ENCODE measurements around the gene AKR1B1.

Gene AKR1B1

DNA sequence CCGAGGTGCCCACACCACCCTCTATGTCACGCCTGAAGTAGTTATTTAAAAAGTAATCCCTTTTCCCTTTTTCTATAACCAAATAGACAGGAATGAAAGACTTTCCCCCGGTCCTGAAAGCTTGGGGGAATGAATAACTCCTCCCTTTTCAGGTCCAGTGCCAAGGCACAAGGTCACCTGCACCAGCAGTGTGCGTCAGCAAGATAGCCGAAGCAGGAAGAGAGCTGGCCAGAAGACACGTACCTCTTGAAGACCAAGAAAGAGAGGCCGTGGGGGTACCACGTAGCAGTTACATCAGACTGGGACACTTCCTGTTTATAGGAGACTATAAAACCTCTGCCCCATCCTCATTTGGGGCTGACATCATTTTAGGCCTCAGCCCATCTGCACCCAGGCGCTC, 10.7 kb upstream of the AKR1B1 start:
- DNase-seq (no peak), ATAC-seq (no peak)

DNA sequence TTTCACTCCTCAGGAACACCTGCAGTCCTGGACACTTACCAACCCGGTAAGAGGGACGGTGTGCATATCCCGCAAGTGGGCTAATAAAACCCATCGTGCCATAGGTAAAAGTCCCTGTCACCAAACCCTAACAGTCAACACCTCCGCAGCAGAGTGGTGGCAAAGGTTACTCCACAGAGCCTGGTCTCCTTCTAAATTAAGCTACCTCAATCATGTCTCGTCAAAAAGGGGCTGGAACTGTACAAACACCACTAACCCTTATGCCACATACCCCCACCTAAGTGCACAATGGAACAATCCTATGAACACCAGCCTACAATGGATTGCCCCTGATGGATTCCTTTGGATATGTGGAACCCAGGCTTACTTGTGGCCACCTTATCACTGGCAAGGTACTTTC, 9.6 kb upstream of the AKR1B1 start:
- DNase-seq: no peak
- ATAC-seq: no peak

DNA sequence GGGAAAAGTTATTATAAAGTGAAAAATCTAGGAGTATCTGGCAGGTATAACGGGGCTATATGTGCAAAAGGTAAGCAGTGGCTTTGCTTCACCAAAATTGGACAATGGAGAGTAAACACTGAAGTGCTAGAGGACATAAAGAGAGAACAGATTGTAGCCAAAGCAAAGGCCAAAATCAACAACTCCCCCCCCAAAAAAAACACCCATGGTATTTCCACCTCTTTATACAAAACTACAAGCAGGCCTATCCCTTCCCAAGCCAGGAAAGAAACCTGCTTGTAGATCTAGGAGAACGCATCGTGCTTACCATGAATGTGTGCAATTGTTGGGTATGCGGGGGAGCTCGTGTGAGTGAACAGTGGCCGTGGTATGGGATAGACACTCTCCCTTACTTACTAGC, 9.2 kb upstream of the AKR1B1 start:
- no peak for ATAC-seq
- no peak for DNase-seq

DNA sequence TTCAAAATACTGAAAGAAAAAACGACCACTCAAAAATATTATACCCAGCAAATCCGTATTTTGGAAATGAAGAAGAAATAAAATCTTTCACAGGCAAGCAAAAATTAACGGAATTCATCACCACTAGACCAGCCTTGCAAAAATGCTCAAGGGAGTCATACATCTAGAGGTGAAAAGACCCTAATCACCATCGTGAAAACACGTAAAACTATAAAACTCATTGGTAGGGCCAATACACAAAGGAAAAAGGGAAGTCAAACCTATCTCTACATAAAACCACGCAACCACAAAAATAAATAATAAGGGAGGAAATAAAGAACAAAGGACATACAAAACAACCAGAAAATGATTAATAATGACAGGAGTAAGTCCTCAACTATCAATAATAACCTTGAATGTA, 6.6 kb upstream of the AKR1B1 start:
- DNase-seq (no peak), ATAC-seq (no peak)

DNA sequence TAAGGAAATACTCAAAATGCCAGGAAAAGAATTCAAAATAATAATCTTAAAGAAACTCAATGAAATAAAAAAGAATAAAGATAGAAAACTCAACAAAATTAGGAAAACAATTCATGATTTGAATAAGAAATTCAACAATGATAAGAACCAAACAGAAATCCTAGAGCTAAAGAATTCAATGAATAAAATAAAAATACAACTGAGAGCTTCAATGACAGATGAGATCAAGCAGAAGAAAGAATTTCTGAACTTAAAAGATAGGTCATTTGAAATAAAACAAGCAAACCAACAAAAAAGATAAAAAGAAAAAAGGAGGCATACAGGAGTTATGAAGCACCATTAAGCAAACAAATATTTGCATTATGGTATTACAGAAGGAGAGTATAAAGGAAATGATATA, 5.6 kb upstream of the AKR1B1 start:
- DNase-seq: no peak

DNA sequence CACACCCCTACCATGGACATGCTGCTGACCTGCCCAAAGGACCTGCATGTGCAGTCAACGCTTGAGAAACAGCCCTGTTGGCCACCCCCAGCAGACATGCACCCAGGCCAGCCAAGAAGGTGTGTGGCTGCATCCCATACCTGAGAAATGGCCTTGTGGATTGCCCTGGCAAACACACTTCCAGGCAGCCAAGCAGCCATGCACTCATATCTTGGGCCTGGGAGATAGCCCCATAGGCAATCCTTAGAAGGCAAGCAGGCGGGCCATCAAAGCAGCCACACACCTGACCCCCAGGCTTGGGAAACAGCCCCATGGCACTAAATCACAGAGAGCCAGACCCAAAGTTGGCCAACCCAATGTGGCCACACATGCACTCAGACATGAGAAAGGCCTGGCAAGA, 4.9 kb upstream of the AKR1B1 start:
- DNase-seq: no peak
- ATAC-seq: no peak

More for the DNA sequence above, 5.6 kb upstream of the AKR1B1 start:
- no peak for ATAC-seq

DNA sequence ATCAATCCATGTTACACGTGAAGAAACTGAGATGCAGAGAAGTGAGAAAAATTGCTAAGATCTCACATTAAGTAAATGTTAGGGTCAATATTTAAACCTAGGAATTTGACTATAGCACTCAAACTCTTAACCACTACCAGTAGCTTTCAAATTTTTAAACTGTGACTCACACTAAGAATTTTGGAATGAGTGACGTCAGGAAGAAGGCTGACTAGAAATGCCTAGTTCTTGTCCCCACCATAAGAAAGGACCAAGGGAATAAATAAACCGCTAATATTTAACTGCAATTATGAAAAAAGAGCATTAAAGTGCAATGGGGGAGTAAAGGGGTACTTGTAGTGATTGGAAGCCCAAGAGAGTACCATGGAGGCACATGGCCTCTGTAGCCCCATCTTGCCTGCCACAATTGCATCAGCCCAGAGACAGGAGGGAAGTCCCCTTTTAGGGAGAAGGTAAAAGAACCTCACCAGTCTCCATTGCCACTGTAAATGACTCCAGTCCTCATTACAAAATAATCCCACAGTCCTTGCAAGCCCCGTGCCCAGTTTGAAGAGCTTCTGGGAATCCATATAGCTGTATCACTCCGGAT, 3.5 kb upstream of the AKR1B1 start:
- DNase-seq (no peak), ATAC-seq (no peak)

DNA sequence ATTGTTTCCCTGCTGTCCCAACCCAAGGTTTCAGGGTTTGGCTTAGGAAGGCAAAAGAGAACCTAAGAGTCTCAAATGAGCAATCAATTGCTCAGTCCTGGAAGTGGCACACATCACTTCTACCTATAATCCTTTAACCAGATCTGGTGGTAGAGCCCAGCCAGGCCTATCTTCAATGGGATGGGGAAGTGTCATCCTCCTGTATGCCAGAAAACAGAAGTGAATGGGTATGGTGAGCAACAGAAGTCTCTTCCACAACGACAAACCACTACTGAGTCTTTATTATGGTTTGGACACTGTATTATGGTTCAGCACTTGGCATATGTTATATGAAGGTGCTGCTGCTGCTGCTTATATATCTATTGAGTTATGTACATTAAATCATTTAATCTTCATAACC, 3.0 kb upstream of the AKR1B1 start:
- DNase-seq: no peak
- ATAC-seq: no peak

DNA sequence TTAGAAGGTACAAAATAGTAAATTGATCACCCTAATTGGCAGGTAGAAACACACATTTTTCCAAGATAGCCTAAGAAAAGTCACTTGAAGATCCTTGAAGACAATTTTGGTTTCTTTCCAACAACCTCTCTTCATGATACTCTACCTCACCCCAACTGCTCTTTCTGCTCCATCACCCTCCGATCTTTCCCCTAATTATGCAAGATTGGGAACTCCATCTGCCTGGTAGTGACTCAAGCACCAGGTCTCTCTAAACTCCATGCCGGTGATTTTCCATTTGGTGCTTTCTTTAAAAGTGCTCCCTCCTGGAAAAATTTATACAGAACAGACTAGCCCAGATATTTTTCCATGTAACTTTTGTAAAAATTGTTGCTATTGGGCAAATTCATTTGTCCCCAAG, 1.1 kb upstream of the AKR1B1 start:
- DNase-seq (no peak), ATAC-seq (no peak)

DNA sequence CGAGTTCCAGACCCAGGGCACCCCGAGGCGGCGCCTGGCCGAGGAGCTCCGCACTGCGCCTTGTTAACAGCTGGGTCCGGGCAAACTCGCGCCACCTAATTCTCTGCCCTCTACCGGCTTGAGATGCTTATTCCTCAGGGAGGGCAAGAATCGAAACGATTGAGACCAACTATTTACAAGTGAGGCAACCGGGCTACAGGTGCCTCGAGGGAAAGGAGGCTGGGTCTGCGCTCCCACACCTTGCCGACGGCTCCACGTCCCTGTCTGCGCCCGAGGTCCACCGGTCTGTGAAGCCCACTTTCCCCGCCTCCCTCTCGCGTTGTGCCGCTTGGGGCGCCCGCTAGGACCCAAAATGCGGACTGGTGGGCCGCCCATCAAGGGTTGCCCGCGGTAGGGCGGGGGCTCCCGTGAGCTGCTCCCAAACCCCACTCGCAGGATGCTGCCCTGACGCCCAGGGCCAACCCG, 527 bp downstream of the AKR1B1 start:
- DNase-seq: peak; percentile 67
- ATAC-seq: peak; percentile 62

DNA sequence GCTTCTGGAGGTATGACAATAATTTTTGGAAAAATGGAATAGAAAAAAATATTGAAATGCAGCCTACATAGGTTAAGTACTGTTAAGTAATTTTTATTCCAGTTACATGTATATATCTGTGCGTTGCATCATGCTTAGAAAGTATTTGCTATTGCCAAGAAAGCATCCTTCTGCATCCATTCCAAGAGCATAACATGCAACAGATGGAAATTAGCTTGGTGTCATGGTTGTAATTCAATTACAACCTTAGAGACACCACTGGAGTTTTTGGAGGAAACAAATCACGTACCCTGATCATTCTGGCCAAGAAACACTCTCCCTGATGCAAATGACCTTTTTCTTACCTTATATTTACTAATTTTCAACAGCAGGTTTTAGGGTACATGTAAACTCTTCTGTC, 1.7 kb downstream of the AKR1B1 start:
- ATAC-seq (no peak), DNase-seq (no peak)

DNA sequence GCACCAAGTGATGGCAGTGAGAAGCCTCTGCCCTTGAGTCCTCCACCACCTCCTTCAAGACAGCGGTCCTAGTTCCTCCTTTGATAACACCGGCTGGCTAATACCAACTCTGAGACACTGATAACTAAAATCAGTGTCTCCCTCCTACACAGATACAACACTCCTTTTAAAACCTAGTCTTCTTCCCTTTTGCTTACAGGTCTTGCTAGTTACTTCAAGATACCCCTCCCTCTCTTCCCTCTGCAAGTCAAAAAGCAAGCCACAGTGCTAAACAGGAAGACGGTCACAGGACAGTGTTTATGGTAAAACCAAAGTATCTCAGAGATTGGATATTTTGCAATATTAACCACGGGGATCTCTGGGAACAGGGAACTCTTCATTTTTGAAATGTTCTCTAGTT, 4.6 kb downstream of the AKR1B1 start:
- DNase-seq (no peak), ATAC-seq (no peak)

DNA sequence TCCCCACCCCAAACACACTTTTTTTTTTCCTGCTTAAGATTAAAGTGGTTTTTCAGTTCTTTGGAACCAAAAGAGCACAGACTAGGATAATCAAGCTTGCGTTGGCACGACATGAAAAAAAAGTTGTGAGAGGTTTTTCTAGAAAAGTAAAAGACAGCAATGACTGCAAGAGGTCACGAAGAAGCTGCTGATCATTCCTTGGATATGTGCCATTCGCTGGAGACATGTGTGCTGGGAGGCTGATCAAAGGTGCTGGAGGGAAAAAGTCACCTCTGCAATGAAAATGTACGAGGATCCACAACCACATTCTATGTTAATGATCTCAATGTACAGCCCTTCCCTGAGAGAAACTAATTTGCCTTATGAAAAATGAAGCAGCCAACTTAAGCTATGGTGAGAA, 5.4 kb downstream of the AKR1B1 start:
- no peak for DNase-seq
- ATAC-seq: no peak

DNA sequence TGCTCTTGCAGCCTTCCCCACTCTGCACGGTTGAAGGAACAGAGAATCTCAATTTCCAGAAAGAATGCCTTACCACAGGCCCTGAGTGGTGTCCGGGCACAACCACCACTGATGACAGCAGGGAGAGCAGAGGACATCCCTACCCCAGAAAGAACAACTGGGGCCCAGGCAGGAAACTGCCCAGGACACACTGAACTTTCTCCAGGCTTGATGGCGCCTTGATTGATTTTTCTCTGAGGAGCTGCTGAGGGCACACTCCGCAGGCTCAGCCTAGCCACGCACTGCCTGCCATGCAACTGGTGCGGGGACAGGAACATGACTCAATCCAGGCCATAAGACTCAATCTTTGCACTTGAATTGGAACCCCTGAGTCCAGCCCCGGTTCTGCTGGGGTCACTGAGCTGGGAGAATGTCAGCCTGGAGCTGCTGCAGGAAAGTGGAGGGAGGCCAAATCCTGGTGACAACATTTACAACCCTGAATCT, 5.9 kb downstream of the AKR1B1 start:
- ATAC-seq: no peak
- DNase-seq: no peak

DNA sequence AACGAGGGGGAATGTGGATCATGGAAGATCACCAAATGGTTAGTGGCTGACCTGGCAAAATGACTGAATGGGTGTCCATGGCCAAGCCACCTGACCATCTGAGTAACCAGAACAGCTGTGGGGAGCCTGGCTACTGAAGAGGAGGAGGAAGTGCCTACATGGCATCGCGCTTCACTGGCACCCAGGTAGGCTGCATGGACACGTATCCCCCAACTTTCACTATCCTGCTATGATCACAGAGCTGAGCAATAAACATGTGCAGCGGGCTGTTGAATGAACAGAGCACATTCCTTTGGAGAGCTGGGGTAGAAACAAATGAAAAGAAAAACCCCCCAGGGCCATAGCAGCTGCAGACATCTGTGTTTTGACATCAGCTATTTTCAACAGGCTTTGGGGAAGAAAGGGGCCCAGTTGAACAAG, 6.5 kb downstream of the AKR1B1 start:
- ATAC-seq: no peak
- no peak for DNase-seq

DNA sequence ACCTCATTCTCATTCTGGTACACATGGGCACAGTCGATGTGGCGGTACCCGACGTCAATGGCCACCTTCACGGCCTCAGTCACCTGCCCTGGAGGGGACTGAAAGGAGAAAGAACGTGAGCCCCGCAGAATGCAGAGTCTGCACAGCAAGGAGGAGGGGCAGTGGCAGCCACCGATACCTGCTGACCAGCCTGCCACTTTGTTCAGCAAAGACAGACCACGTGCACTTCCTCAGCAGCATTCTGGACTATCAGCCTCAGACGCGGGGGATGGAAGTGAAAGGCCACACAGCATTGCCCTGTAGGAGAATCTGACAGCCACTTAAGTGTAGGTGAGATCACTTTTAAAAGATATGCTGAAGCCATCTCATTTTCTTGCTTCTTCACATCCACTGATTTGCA, 7.2 kb downstream of the AKR1B1 start:
- DNase-seq: no peak

DNA sequence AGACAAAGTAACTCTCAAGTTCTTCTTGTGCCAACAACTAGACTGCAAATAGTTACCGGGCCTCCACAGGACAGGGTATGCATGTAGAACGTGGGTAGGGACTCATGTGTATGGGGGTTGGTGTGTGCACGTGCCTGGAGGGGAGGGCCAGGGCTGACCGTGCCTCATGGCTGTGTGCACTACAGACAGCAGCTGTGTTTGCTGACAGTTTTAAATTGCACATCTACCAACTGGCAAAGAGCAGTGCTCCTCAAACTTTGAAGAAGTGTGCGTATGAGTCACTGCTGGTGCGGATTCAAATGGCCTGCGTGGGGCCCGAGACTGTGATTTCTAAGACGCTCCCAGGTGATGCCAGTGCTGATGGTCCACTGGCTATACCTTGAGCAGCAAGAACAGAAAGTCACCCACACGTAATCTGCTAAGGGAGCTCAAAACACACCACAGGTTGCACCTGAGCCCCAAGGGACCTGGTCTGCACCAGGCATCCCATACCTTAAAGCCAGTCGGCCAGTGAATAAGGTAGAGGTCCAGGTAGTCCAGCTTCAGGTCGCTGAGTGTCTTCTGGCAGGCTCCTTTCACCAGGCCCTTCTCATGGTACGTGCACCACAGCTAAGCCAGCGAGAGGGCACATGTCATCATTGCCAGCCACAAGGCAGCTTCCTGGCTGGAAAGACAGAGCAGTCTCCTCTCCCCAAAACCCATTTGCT, 8.5 kb downstream of the AKR1B1 start:
- DNase-seq (no peak), ATAC-seq (no peak)

More for the DNA sequence above, 7.2 kb downstream of the AKR1B1 start:
- no peak for ATAC-seq

DNA sequence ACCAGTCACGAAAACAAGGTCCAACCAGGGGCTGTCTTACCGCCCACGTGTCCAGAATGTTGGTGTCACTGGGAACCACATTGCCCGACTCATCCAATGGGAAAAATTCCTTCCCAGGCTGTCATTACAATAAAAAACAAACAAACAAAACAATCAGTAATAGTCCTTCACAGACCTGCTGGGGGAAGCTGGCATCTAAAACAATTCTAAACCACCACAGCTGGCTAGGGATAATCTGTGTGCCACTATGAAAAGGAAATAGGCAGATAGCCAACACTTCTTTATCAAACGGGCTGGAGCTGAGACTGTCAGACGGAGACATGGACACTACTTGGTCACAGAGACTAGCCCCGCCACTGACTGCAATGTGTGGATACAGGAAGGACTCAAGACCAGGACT, 9.2 kb downstream of the AKR1B1 start:
- DNase-seq: no peak
- no peak for ATAC-seq

DNA sequence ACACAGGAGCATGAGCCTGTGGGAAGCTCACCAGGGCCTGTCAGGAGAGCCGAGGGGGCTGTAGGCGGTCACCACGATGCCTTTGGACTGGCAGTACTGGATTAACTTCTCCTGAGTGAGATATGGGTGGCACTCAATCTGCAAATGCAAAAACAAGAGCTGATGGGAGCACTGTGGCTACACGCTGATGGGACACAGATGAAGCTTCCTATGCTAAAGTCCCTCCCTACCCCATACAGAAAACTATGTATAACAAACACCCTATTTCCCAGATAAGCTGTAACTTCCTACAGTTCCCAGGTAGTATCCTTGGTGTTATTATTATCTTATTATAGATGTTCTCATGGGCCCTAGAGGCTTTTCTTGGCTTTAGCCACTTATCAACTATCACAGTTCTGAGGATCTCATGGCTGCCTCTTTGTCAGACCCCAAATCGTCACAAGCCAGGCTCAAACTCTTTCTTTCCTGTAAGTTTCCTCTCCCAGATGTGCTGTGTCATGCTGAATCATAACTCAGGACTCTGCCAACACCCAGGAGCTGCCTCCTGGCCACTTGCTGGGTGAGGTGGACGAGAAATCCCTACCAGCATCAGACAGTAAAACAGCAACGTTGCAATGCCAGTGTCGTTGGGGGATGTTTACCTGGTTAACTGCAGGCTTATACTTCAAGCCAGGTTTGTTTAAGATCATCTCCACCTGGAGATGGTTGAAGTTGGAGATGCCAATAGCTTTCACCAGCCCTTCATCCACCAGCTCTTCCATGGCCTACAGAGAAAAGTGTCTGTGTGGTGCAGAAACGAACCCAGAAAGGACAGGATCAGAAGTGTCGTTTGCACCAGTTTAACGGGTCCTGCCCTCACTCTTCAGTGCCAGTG, 10.3 kb downstream of the AKR1B1 start:
- no peak for DNase-seq
- ATAC-seq: no peak

DNA sequence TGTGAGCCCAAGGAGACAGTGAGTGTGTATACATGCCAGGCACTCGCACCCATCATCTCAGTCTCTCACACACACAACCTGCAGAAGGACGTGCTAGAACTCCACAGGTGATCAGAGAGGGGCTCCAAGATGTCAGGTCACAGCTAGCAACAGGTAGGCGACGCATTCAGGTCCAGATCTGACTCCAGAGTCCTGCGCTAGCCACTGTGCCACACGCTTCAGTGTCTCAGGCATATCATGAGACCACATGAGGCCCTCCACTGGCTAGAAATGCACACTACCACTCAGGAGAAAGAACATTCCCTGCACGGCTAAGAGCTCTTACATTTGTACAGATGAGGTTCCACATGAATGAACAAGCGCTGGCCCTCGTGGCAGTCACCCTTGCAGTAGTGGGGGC, 11.5 kb downstream of the AKR1B1 start:
- ATAC-seq (no peak), DNase-seq (no peak)

DNA sequence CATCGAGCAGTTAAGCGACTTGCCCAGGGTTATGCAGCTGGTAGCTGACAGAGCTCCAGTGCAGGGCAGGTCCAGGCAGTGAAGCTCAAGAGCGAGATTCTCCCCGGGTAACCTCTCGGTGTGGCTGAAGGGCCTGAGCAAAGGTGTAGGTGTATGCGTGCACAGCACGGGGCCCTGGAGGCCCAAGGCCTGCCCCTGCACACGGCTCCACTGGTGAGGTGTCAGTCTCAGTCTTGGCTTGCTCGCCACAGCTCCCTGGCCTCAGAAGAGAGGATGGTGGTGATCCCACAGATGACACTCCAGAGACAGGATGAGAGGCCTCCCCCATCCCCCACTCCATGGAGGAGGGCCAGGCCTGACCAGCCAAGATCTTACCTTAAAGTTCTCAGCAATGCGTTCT, 12.0 kb downstream of the AKR1B1 start:
- ATAC-seq: no peak
- no peak for DNase-seq

DNA sequence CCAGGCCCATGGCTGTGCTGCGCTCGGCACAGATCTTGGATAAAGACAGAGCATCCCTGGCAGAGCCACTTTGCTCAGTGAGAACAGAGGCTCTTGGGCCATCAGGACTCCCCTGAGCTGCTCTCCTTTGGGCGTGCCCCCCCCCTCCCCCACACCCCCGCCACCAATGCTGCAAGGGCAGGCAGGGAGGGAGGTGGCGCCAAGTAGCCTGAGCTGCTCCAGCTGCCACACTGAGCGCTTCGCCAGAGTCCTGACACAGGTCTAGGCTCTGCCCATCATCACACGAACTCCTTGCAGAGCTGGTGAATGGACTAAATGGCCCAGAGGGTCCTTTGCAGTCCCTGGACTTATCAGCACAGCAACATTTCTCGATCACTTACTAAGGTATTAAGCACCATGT, 12.5 kb downstream of the AKR1B1 start:
- ATAC-seq (no peak), DNase-seq (no peak)

DNA sequence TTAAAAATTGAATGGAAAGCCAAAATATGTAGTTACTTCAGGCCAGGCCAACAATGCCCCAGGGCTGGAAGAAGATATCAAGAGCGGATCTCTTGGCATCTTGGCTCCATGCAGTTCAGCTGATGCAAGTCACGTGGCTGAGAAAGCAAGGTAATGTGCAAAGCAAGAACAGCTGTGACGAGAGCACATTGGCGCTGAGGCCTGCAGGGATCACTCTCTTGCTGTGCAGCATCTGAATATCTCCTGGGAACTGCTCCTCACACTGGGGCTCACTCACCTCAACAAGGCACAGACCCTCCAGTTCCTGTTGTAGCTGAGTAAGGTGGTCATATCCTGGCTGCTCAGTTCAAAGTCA, 14.0 kb downstream of the AKR1B1 start:
- no peak for DNase-seq
- no peak for ATAC-seq
